Measurements from ENCODE around the gene ZBTB39. TPM values are rescaled to one million over a fixed set of nuclear protein-coding genes. Genes with fewer than 3 reads are reported as not detected.
A peak's percentile ranks its signal among the peaks of the same experiment; 100 is the strongest.
"Not testable (repeated sequence)": the region's sequence is repeated elsewhere in the genome, so short reads cannot be mapped to it uniquely, and the experiment has no call there.

ZBTB39 gene, protein sequence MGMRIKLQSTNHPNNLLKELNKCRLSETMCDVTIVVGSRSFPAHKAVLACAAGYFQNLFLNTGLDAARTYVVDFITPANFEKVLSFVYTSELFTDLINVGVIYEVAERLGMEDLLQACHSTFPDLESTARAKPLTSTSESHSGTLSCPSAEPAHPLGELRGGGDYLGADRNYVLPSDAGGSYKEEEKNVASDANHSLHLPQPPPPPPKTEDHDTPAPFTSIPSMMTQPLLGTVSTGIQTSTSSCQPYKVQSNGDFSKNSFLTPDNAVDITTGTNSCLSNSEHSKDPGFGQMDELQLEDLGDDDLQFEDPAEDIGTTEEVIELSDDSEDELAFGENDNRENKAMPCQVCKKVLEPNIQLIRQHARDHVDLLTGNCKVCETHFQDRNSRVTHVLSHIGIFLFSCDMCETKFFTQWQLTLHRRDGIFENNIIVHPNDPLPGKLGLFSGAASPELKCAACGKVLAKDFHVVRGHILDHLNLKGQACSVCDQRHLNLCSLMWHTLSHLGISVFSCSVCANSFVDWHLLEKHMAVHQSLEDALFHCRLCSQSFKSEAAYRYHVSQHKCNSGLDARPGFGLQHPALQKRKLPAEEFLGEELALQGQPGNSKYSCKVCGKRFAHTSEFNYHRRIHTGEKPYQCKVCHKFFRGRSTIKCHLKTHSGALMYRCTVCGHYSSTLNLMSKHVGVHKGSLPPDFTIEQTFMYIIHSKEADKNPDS
- total RNA-seq: 1 to 10 TPM; 6.1 to 8.9 (median 6.7) TPM

DNA sequence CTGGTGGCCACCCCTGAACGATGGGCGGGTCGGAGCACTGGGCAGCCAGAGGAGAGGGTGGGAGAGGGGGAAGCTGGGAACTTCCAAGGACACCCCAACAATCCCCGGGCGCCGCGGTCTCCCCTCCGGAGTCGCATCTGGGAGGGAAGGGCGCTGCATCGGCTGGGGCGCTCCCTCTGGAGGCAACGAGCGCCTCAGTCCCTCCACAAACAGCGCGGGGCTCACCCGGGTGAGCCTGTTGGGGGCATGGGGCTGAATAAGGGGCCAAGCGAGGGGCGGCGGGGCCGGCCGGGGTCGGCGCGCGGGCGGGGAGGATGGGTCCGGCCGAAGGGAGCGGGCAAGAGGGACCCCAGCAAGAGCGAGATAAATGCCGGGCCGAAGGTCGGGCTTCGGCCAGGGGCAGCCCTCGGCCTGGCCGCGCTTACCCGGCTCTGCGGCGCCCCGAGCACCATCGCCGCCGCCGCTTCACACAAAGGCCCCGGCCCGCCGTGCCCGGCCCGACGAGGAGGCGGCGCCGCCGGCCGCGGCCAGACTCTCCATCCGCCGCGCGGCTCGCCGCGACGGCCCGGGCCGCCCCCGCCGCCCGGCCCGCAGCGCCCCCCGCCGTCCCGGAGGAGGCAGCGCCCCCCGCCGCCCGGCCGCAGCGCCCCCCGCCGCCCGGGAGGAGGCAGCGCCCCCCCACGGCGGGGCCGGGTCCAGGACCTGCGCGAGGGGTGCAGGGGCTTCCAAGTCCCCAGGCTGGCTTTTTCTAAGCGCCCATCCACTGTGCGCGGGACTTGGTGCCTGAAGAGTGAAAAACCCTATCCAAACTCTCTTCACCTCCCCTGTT, at the start of gene ZBTB39:
ZBTB39 (minus strand) TSS at position 567 of the 829 bp plus-strand sequence. CDS start 1,629 bp downstream, outside the sequence.
- H3K9me3 ChIP-seq: no peaks in the 10 kb centered on the region
- ATAC-seq: peak; percentile 93
- peaks cover 0 to 42% (median 13%) of the 10 kb centered on the region in 3 donors for H3K4me1 ChIP-seq
- H3K27me3 ChIP-seq: no peaks in the 10 kb centered on the region
- WGBS, 2 donors (ENCODE audit: low coverage in 1 of 2): no CpG with 5 or more reads among the region's 94 CpGs
- TF ChIP-seq POLR2A (IDR thresholded peaks at IDR 0.05): peak; percentile 33 to 38
- TF ChIP-seq, protein P1, sequence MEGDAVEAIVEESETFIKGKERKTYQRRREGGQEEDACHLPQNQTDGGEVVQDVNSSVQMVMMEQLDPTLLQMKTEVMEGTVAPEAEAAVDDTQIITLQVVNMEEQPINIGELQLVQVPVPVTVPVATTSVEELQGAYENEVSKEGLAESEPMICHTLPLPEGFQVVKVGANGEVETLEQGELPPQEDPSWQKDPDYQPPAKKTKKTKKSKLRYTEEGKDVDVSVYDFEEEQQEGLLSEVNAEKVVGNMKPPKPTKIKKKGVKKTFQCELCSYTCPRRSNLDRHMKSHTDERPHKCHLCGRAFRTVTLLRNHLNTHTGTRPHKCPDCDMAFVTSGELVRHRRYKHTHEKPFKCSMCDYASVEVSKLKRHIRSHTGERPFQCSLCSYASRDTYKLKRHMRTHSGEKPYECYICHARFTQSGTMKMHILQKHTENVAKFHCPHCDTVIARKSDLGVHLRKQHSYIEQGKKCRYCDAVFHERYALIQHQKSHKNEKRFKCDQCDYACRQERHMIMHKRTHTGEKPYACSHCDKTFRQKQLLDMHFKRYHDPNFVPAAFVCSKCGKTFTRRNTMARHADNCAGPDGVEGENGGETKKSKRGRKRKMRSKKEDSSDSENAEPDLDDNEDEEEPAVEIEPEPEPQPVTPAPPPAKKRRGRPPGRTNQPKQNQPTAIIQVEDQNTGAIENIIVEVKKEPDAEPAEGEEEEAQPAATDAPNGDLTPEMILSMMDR (IDR thresholded peaks at IDR 0.05): peak; percentile 31 to 69 (median 38)
- TF ChIP-seq POLR2AphosphoS5 (IDR thresholded peaks at IDR 0.05): no peak
- no peak for TF ChIP-seq EP300 (IDR thresholded peaks at IDR 0.05)
- H3K4me3 ChIP-seq: peak within 1 kb of the TSS; percentile 79 to 95
- peaks cover 0 to 36% of the 10 kb centered on the region in 2 donors for H3K36me3 ChIP-seq
- H3K27ac ChIP-seq: peak within 1 kb of the TSS; percentile 34 to 94 (median 92)

DNA sequence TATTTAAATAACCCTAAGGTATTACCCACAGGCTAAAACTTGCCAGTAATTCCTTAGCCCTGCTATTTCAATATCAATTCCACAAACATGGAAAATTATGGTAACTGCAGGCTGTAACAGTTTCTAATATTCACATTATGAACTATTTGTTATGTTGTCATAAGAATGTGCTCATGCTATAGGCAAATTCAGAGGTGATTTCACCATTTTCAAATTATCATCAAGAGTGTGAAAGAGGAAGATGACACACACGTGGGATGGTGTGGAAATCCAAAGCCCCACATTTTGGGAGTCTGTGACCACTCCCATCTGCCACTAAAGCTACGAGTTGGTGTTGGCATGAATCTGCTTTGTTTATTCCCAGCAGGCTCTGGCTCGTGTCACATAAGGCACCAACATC, 49.5 kb upstream of the ZBTB39 start:
- Histone ChIP-seq H3K27ac (peak overlapping the region in 2 of 4 donors; percentile 17 to 30), H3K9me3 (no peaks in the 10 kb centered on the region), H3K4me1 (peaks cover 0 to 10% (median 0%) of the 10 kb centered on the region in 3 donors), H3K36me3 (peaks cover 0 to 40% of the 10 kb centered on the region in 2 donors), H3K4me3 (no peak overlapping the region), H3K27me3 (no peaks in the 10 kb centered on the region)
- TF ChIP-seq EP300 (IDR thresholded peaks at IDR 0.05): no peak
- TF ChIP-seq, protein P1 (IDR thresholded peaks at IDR 0.05): no peak
- no peak for TF ChIP-seq POLR2A (IDR thresholded peaks at IDR 0.05)
- TF ChIP-seq POLR2AphosphoS5 (IDR thresholded peaks at IDR 0.05): no peak
- WGBS, 2 donors (ENCODE audit: low coverage in 1 of 2): 46 to 48% methylated on average over 3 of the region's 3 CpGs
- ATAC-seq: no peak

DNA sequence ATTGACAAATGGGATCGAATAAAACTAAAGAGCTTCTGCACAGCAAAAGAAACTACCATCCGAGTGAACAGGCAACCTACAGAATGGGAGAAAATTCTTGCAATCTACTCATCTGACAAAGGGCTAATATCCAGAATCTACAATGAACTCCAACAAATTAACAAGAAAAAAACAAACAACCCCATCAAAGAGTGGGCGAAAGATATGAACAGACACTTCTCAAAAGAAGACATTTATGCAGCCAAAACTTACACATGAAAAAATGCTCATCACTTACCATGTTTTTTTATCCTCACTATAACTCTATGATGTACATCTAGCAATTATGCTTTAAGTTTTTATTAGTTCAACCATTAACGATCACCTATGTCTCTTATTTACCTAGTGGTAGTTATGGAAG, 47.6 kb upstream of the ZBTB39 start:
- WGBS, 2 donors (ENCODE audit: low coverage in 1 of 2): 96 to 100% methylated on average over 3 to 4 of the region's 4 CpGs
- not testable (repeated sequence) for H3K4me3 ChIP-seq, H3K27ac ChIP-seq, H3K4me1 ChIP-seq, ATAC-seq, H3K9me3 ChIP-seq, H3K27me3 ChIP-seq
- peaks cover 0 to 21% of the 10 kb centered on the region in 2 donors for H3K36me3 ChIP-seq

DNA sequence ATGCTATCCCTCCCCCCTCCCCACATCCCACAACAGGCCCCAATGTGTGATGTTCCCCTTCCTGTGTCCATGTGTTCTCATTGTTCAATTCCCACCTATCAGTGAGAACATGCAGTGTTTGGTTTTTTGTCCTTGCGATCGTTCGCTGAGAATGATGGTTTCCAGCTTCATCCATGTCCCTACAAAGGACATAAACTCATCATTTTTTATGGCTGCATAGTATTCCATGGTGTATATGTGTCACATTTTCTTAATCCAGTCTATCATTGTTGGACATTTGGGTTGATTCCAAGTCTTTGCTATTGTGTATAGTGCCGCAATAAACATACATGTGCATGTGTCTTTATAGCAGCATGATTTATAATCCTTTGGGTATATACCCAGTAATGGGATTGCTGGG, 46.8 kb upstream of the ZBTB39 start:
- WGBS, 2 donors (ENCODE audit: low coverage in 1 of 2): 95% methylated on average over 4 of the region's 4 CpGs; no CpG with 5 or more reads in 1 of the 2 donors
- H3K4me1 ChIP-seq, ATAC-seq: not testable (repeated sequence)

DNA sequence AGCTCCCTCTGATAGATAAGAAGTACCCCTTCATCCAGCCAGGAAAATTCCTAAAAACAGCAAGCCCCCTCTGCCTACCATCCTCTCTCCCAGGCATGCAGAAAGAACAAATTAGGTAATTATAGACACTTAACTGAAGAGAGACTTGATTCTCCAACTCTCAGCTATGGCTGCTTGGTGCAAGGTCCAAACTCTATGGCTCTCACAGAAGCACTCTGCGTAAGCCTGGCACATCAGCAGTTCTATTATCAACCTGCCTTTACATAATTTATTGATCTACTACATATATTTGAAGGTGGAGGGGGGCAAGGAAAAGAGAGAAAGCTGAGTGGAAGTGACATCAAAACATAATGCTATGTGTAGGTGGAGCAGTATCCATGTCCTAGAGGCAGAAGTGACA, 44.7 kb upstream of the ZBTB39 start:
- ATAC-seq: no peak
- Histone ChIP-seq H3K4me3 (no peak overlapping the region), H3K9me3 (no peaks in the 10 kb centered on the region), H3K27me3 (no peaks in the 10 kb centered on the region), H3K36me3 (no peaks in the 10 kb centered on the region), H3K27ac (no peak overlapping the region), H3K4me1 (peaks cover 0 to 2% (median 0%) of the 10 kb centered on the region in 3 donors)
- 100% methylated on average over 1 of the region's 1 CpG for WGBS, 2 donors (ENCODE audit: low coverage in 1 of 2)
- TF ChIP-seq, protein P1 (IDR thresholded peaks at IDR 0.05): no peak
- TF ChIP-seq POLR2AphosphoS5 (IDR thresholded peaks at IDR 0.05) (no peak), POLR2A (IDR thresholded peaks at IDR 0.05) (no peak), EP300 (IDR thresholded peaks at IDR 0.05) (no peak)

More for the DNA sequence above, 46.8 kb upstream of the ZBTB39 start:
- not testable (repeated sequence) for H3K9me3 ChIP-seq, H3K27ac ChIP-seq, H3K4me3 ChIP-seq, H3K27me3 ChIP-seq
- H3K36me3 ChIP-seq: peaks cover 0 to 13% of the 10 kb centered on the region in 2 donors

Measured in gastroesophageal sphincter (tissue), 4 donors.